GM12878 (cell line): ENCODE results near the gene RPAP3.

ENCODE experiments used
- CTCF ChIP-seq, 3 experiments: IDR thresholded peaks in 2 of 3; conservative IDR thresholded peaks in 1 of 3; 2 replicates each; pipeline ENCODE4 v1.5.1; 2011; ENCODE audit warnings: low read depth in 3 of 3, low read length in 3 of 3, mild to moderate bottlenecking in 3 of 3, control low read depth in 2 of 3, moderate library complexity in 2 of 3, inconsistent platforms in 1 of 3, mixed read lengths in 1 of 3; ENCODE audit not compliant: control insufficient read depth in 2 of 3, insufficient read depth in 1 of 3; ENCODE audit errors: extremely low read depth in 1 of 3
- JUND ChIP-seq: IDR thresholded peaks from 2 replicates; pipeline ENCODE4 v1.6.1; 2012; ENCODE audit warnings: low read depth, mild to moderate bottlenecking, low read length, improper control_type of control experiment, moderate library complexity
- SIX5 ChIP-seq: IDR thresholded peaks from 2 replicates; pipeline ENCODE4 v1.6.1; 2011; ENCODE audit warnings: mild to moderate bottlenecking, low read depth, low read length, moderate library complexity; ENCODE audit not compliant: severe bottlenecking
- SRF ChIP-seq, 2 experiments: IDR thresholded peaks; 2 replicates each; pipeline ENCODE4 v1.6.1; 2011; ENCODE audit warnings: low read depth in 2 of 2, low read length in 2 of 2, mild to moderate bottlenecking in 1 of 2, moderate library complexity in 1 of 2

- TF ChIP-seq JUND, result no peak
- TF ChIP-seq SIX5, result no peak
- no peak for TF ChIP-seq CTCF (IDR thresholded peaks at IDR 0.05 in 2 of 3, conservative IDR thresholded peaks at IDR 0.05 in 1 of 3; ENCODE audit: control insufficient read depth in 2 of 3, extremely low read depth in 1 of 3, insufficient read depth in 1 of 3, low read depth in 3 of 3, low read length in 3 of 3)
- TF ChIP-seq SRF (IDR thresholded peaks at IDR 0.05; ENCODE audit: low read depth in 2 of 2, low read length in 2 of 2), result no peak
Observed at GRCh38 chr12:47707355-47707754, 1.5 kb upstream of the RPAP3 start.
